IMR-90 (cell line): ENCODE results near the gene KCNJ4.

Experiments used
- BHLHE40 ChIP-seq: fragments of 150-350 bp; IDR thresholded peaks from 2 replicates; pipeline ENCODE4 v1.6.1; 2016; ENCODE audit warnings: mild to moderate bottlenecking, low read depth, low read length
- MAFK ChIP-seq: IDR thresholded peaks from 2 replicates; pipeline ENCODE4 v1.6.1; 2012; ENCODE audit warnings: low read depth, low read length, improper control_type of control experiment
- NFE2L2 ChIP-seq: fragments of 150-350 bp; IDR thresholded peaks from 2 replicates; pipeline ENCODE4 v1.6.1; 2016; ENCODE audit warnings: low read depth, mild to moderate bottlenecking, low read length
- POLR2A ChIP-seq: IDR thresholded peaks from 2 replicates; pipeline ENCODE4 v1.6.1; 2012; ENCODE audit warnings: mild to moderate bottlenecking, low read depth, low read length
- RAD21 ChIP-seq: IDR thresholded peaks from 2 replicates; pipeline ENCODE4 v1.6.1; 2012; ENCODE audit warnings: low read length, improper control_type of control experiment
- SMC3 ChIP-seq: fragments of 150-350 bp; IDR thresholded peaks from 2 replicates; pipeline ENCODE4 v1.6.1; 2016; ENCODE audit warnings: low read depth, mild to moderate bottlenecking, antibody characterized with exemption, low read length, moderate library complexity
- TF ChIP-seq, protein P1 (sequence below): conservative IDR thresholded peaks from 2 replicates; pipeline ENCODE4 v1.5.1; 2012; ENCODE audit warnings: mild to moderate bottlenecking, low read depth, low read length, improper control_type of control experiment

DNA sequence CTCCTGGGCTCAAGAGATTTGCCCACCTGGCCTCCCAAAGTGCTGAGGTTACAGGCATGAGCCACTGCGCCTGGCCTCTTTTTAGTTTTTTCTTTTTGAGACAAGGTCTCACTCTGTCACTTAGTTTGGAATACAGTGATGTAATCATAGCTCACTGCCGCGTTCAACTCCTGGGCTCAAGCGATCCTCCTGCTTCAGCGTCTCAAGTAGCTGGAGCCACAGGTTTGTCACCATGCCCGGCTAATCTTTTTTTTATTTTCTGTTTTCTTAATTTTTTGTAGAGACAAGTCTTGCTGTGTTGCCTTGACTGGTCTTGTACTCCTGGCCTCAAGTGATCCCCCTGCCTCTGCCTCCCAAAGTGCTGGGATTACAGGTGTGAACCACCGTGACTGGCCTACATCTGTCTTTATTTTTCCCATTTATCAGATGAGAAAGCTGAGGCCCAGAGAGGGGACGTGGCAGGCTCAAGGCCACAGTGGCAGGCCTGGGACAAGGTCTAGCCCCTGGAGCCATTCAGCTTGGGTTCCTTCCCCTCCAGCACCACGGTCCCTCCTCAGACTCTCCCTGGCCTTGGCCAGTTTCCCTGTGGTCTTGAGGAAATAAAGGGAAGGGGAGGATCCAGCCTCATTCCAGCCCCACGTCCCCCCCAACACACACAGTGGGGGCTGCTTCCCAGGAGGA lies 10.1 kb upstream of the KCNJ4 start:
- TF ChIP-seq POLR2A (no peak), RAD21 (no peak), MAFK (no peak), BHLHE40 (no peak), SMC3 (no peak), NFE2L2 (no peak)
- TF ChIP-seq, protein P1, sequence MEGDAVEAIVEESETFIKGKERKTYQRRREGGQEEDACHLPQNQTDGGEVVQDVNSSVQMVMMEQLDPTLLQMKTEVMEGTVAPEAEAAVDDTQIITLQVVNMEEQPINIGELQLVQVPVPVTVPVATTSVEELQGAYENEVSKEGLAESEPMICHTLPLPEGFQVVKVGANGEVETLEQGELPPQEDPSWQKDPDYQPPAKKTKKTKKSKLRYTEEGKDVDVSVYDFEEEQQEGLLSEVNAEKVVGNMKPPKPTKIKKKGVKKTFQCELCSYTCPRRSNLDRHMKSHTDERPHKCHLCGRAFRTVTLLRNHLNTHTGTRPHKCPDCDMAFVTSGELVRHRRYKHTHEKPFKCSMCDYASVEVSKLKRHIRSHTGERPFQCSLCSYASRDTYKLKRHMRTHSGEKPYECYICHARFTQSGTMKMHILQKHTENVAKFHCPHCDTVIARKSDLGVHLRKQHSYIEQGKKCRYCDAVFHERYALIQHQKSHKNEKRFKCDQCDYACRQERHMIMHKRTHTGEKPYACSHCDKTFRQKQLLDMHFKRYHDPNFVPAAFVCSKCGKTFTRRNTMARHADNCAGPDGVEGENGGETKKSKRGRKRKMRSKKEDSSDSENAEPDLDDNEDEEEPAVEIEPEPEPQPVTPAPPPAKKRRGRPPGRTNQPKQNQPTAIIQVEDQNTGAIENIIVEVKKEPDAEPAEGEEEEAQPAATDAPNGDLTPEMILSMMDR = no peak
